Testis (tissue), 2 donors: Measurements from ENCODE around the gene CAVIN1.

Experiments
- CTCF ChIP-seq, 3 experiments: fragments of 450-650 bp in 2 of 3; fragments of 200-600 bp in 1 of 3; sonication (generic) in 1 of 3; IDR thresholded peaks; one replicate each; pipeline ENCODE4 v1.5.1; 2016 to 2019; ENCODE audit warnings: antibody characterized with exemption in 3 of 3, mild to moderate bottlenecking in 2 of 3, moderate library complexity in 1 of 3
- POLR2A ChIP-seq: fragments of 450-650 bp; IDR thresholded peaks from one replicate; pipeline ENCODE4 v1.6.1; 2017; ENCODE audit warnings: antibody characterized with exemption, mild to moderate bottlenecking, moderate library complexity

- TF ChIP-seq POLR2A = no peak
- no peak for TF ChIP-seq CTCF (IDR thresholded peaks at IDR 0.05)
These were observed 8.2 kb downstream of the CAVIN1 start for GRCh38 chr17:42414704-42415409.
